RKO (cell line): ENCODE results near the gene MTHFD1L.
"Not testable (repeated sequence)": the region's sequence is repeated elsewhere in the genome, so short reads cannot be mapped to it uniquely, and the experiment has no call there.

ENCODE experiments used
- DNase-seq: peaks from one replicate; pipeline ENCODE4 v3.0.0-alpha.2; 2016; ENCODE audit warnings: low spot score

MTHFD1L gene

DNA sequence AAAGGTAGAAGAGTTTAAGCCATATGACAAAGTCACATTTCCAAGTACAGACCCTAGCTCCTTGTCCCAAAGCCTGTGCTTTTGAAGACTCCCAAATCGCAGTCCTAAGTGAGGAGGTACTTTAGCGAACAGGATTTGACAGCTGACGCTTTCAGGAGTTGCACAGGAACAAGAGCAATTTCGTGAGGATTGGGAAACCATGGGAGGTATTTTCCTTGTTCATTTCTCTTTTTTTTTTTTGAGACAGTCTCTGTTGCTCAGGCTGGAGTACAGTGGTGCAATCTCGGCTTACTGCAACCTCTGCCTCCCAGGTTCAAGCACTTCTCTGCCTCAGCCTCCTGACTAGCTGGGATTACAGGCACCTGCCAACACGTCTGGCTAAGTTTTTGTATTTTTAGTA lies 150.6 kb downstream of the MTHFD1L start:
- DNase-seq: no peak

DNA sequence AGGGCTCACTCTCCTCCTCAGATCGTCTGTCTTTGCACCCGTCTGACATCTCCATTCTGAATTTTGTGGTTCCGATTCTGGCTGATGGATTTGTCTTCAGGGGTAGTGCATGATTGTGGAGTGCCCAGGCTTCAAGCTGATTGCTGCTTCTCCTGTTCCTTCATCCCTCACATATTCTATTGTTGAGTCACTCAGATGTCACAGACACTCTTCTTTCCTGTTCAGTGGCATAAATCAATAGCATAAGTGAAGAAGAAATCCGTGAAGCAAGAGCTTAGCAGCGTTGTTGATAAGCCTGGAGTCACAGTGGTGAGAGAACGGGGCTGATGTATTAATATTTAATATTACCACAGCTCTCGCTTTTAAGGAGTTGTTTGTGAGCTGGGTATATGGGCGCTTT lies 152.5 kb downstream of the MTHFD1L start:
- no peak for DNase-seq

DNA sequence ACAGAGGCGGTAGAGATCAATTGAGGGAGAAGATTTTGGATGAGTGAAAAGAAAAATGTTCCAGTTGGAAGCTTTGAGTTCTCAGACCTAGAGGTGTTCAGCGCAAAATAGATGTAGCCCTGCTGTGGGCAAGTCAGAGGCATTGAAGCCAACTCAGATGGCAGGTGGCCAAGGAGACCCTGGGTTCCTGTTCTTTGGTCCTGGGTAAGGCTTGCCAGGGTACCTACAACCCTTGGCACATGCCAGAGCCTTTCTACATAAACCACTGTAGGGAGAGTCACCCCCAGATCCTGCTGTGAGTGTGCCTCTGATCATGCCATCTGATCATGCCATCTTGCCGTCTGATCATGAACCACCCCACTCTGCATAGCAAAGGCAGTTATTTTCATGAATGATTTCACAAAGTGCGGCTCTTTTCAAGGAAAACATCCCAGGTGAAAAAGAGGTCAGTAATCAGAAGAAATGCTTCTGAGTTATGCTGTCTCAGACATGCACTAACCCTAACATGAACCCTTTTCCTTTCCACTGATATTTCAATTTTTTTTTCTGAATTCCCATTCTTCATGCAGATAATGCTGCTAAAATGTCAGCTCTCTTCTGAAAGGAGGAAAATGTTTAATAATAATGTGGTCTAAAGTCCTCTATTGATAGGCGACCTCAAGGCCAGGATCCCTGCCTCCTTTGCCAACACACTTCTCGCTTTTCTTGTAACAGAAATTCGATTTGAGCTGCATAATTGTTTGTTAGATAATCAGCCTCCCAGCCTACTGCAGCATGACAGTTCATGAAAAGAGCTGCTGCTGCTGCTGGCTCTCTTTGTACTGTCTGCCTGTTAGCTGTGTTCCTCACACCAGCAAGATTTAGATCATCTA lies 153.6 kb downstream of the MTHFD1L start:
- no peak for DNase-seq

GRCh38 chr6:151021896-151022295 lies 156.4 kb downstream of the MTHFD1L start:
- DNase-seq: no peak

DNA sequence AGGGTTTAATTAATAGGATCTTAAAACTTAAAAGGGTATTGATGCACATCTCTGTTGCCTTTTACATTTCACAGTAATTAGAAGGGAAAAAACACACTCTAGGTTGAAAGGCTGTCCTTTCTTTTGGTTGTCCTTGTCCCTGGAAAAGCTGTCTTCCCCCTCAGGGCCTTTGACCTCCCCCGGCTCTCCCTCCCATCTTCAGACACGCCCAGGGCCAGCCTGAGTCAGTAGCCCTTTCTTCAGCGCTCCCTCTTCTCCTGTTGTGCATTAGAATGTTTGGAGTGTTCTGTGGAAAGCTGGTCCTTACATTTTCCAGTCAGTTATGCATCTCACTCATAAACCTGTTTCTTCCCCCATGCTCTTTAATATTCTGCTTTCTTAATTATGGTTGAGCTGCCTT lies 157.0 kb downstream of the MTHFD1L start:
- DNase-seq: no peak

DNA sequence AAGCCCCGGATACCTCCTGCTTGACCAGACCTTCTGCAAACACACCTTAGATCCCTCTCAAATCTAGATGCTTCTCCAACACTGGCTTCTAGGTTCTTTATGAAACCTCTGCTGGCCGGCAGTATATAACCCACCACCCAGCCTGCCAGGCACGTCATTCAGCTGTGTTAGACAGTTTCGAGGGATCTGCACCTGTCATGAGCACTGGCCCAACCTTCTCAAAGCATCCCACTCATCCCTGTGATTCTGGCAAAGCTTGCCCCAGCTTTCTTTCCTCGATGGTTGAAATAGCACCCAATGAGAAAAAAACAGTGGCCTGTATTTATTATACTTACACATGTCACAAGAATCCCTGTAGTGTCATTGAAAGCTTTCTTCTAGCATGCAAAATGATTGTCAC lies 157.8 kb downstream of the MTHFD1L start:
- no peak for DNase-seq

- no peak for DNase-seq
Observed at GRCh38 chr6:151024597-151024996, 159.1 kb downstream of the MTHFD1L start.

- DNase-seq: no peak
Observed at GRCh38 chr6:151025076-151025475, 159.6 kb downstream of the MTHFD1L start.

- no peak for DNase-seq
Observed at GRCh38 chr6:151026041-151026663, 160.7 kb downstream of the MTHFD1L start.

- DNase-seq: no peak
Observed at GRCh38 chr6:151027295-151027747, 161.8 kb downstream of the MTHFD1L start.

GRCh38 chr6:151027936-151028838 lies 162.7 kb downstream of the MTHFD1L start:
- DNase-seq: peak; percentile 16

- no peak for DNase-seq
Observed at GRCh38 chr6:151029970-151030369, 164.5 kb downstream of the MTHFD1L start.

GRCh38 chr6:151032034-151032433 lies 166.5 kb downstream of the MTHFD1L start:
- DNase-seq: no peak

GRCh38 chr6:151034825-151035781 lies 169.6 kb downstream of the MTHFD1L start:
- DNase-seq: no peak

- DNase-seq: peak; percentile 98
Observed at GRCh38 chr6:151036211-151036721, 170.8 kb downstream of the MTHFD1L start.

DNA sequence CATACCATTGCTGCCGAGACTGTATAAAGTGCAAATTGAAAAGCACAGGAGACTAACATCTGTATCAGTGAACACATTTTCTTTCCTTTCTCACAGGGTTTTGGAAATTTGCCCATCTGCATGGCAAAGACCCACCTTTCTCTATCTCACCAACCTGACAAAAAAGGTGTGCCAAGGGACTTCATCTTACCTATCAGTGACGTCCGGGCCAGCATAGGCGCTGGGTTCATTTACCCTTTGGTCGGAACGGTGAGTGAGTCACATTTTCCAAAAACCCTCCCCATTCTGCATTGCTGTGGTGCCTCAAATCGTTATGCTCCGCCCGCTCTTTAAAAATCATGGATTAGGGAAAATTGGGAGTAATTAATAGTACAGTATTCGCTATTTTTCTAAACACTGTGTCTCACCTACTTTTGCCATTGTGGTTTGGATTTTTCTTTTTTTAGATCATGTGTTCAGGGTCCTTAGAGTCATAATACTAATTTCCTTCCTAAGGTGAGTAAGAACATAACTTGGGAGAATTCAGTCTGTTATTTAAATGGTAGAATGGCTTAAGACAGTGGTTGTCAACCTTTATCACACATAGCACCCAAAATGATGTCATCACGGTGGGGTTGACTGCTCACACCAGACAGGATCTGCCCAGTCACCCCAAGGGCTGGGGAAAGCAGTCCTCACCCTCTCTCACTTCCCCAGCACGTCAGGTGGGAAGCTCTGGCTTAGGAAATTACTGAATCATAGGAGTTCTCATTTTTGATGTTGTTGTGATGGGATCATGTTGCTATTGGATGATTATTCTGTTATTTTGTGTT lies 171.6 kb downstream of the MTHFD1L start:
- DNase-seq: peak; percentile 58

DNA sequence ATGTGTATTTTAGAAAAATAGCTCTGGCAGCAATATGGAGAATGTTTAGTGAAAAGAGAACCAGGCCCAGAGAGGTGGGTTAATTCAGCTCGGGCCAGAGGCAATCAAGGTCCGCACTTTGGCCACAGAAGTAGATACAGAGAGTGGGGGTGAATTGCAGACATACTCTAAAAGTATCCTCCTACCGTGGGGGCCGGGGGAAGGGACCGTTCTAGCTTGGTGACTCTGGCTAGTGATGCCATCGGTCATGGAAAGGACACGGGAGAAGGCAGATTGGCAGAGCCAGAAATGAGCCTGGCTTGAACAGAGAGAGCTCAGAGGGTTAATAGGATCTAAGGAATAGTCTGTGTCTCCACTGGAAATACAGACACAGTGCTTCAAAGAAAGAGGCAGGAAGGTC lies 173.1 kb downstream of the MTHFD1L start:
- no peak for DNase-seq

DNA sequence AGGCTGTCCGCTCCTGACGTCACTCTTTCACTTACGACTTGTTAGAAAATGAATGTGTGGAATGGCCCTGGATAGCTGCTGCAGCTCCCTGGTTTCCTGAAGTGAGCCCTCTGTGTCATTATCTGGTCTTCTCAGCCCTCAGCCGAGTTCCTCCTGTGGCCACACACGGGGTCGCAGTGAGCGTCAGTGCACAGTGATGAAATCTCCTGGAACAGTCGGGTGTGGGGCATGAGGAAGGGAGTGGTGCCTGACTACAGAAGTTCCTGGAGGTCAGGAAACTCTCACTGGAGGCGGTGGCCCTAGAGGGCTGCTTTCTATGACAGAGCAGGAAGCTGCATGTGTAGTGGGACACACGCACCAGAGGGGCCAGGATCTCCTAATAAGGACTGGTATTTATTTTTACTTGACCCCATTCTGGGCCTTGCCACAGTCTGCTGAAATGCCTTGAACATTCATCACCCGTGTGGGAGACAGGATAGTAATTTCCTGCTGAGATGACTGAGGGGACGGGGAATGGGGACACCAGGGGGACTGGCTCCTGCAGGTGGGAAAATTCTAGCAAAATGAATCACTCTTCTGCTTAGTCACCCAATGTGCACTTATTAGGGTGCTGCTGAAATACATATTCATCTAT lies 175.5 kb downstream of the MTHFD1L start:
- DNase-seq: peak; percentile 96

GRCh38 chr6:151041686-151042085 lies 176.2 kb downstream of the MTHFD1L start:
- no peak for DNase-seq

DNA sequence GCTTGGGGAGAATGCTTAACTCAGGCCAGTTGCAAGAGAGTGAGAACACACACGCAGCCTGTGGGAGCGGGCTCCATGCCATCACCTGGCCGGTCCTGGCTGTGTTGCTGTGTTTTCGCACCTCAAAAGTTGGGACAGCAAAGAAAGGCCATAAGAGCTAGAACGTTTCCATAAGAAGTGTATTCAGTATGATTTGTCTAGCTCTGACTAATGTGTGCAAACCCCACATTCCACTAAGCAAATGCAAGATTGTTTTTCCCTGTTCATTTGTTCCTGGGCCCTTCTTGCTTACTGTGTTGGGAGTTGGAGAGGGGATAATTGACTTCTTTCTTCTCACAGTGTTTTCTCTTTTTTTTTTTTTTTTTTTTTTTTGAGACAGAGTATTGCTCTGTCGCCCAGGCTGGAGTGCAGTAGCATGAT lies 177.4 kb downstream of the MTHFD1L start:
- DNase-seq: not testable (repeated sequence)
